K562 (cell line): ENCODE data around the gene AGAP3. TPM values are rescaled to one million over a fixed set of nuclear protein-coding genes. Genes with fewer than 3 reads are reported as not detected.
A peak's percentile ranks its signal among the peaks of the same experiment; 100 is the strongest.

Experiments
- CHD4 ChIP-seq: fragments of 200-600 bp; sonication (generic); IDR thresholded peaks from 3 replicates; pipeline ENCODE4 v1.6.1; 2012; ENCODE audit warnings: low read depth, mild to moderate bottlenecking, mixed read lengths, low read length, inconsistent platforms; ENCODE audit not compliant: insufficient read depth, insufficient replicate concordance, poor library complexity, severe bottlenecking
- ESRRB ChIP-seq: fragments of 250-450 bp; sonication (Bioruptor Pico); IDR thresholded peaks from 2 replicates; pipeline ENCODE4 v1.5.0; 2020; ENCODE audit warnings: mild to moderate bottlenecking, moderate library complexity, borderline replicate concordance
- ILF3 ChIP-seq: fragments of 450-650 bp; IDR thresholded peaks from 2 replicates; pipeline ENCODE4 v1.6.1; 2018; ENCODE audit warnings: antibody characterized with exemption, mild to moderate bottlenecking, moderate library complexity, borderline replicate concordance
- POLR2AphosphoS2 ChIP-seq: IDR thresholded peaks from 2 replicates; pipeline ENCODE4 v1.6.1; 2012; ENCODE audit warnings: low read length, improper control_type of control experiment
- PRMT5 ChIP-seq: sonication (generic); formaldehyde crosslinking; IDR thresholded peaks from 2 replicates; pipeline ENCODE4 v1.5.0; 2020; ENCODE audit warnings: missing genetic modification reagents
- ZBTB1 ChIP-seq: sonication (generic); formaldehyde crosslinking; IDR thresholded peaks from 2 replicates; pipeline ENCODE4 v1.8.1; 2023; ENCODE audit warnings: missing genetic modification reagents, low read depth, mild to moderate bottlenecking, borderline replicate concordance
- ZNF354B ChIP-seq: fragments of 250-450 bp; sonication (Bioruptor Pico); IDR thresholded peaks from 2 replicates; pipeline ENCODE4 v1.4.0; 2020
- polyA plus RNA-seq, 8 experiments: library from polyadenylated mRNA; depleted of rRNA in 4 of 8; stranded (reverse) in 5 of 8; unstranded in 3 of 8; fragments of >200 nt; fragmentation: Nextera tagmentation in 2 of 8; fragmentation: Illumina TruSeq in 1 of 8; extraction: Ambion mirVana in 2 of 8; extraction: Trizol in 1 of 8; gene quantifications; 2 replicates each; pipeline versions ENCODE4 v1.2.1 to v1.2.3, GENCODE V29; 2011 to 2014; ENCODE audit warnings: inconsistent platforms in 1 of 8, missing spikeins in 1 of 8
- total RNA-seq, 7 experiments: library from RNA; depleted of rRNA in 6 of 7; stranded (reverse); fragments of >200 nt in 6 of 7; fragmentation: Illumina TruSeq in 2 of 7; extraction: Trizol in 2 of 7; gene quantifications; 2 replicates each; pipeline versions ENCODE4 v1.2.1 to v1.2.3, GENCODE V29; 2011 to 2021; ENCODE audit warnings: low replicate concordance in 1 of 7
- TF ChIP-seq, protein P1 (sequence below): sonication (generic); IDR thresholded peaks from 2 replicates; pipeline ENCODE4 v1.6.1; 2016
- TF ChIP-seq, protein P2 (sequence below): fragments of 450-650 bp; IDR thresholded peaks from 2 replicates; pipeline ENCODE4 v1.6.1; 2017; ENCODE audit warnings: mild to moderate bottlenecking, moderate library complexity
- TF ChIP-seq, protein P3 (sequence below), 2 experiments: fragments of 450-650 bp in 1 of 2; IDR thresholded peaks; 2 replicates each; pipeline ENCODE4 v1.6.1; 2011 to 2017; ENCODE audit warnings: low read depth in 2 of 2, antibody characterized with exemption in 1 of 2, borderline replicate concordance in 1 of 2, low read length in 1 of 2, mild to moderate bottlenecking in 1 of 2, mixed read lengths in 1 of 2; ENCODE audit not compliant: control insufficient read depth in 1 of 2
- TF ChIP-seq, protein P4 (sequence below): sonication (generic); formaldehyde crosslinking; IDR thresholded peaks from 2 replicates; pipeline ENCODE4 v1.8.0; 2023; ENCODE audit warnings: mild to moderate bottlenecking, missing genetic modification reagents
- TF ChIP-seq, protein P5 (sequence below): fragments of 450-650 bp; IDR thresholded peaks from 2 replicates; pipeline ENCODE4 v1.6.1; 2018; ENCODE audit not compliant: partially characterized antibody

AGAP3 gene
- total and polyA plus RNA-seq, 9 of the 15 experiments (the other 6 are each of a cell fraction or from before 2014, with no cell fraction given), result 3.4 to 208 (median 62.2) TPM

DNA sequence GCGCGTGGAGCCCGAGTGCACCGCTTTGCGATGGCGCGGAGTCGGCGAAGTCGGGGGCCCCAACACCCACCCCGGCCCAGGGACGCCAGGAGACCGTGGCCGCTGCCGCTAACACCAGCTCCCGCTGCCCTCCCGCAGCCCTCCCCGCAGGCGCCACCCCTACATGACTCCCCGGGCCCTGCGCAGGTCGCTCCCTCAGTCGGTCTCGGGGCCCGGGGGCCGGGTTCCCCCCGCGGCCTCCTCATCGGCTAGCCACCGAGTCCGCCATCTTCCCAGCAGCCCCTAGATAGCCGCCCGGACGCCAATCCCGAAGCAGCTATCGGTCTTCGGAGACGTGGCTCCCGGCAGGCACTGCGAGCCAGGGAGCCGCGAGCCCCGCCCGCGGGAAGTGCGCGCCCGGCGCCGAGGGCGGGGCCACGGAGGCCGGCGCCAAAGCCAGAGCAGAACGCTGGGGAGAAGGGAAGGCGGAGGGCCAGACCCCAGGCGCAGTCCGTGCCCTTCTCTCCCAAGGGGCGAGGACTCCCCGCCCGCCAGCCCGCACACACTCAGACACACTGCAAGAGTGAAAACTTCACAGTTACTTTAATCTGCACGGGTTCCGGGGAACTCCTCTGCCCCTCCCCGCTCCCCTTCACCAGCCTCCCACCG lies 5.6 kb upstream of the AGAP3 start, which contains the start of gene FASTK (continued):
- TF ChIP-seq, protein P1, sequence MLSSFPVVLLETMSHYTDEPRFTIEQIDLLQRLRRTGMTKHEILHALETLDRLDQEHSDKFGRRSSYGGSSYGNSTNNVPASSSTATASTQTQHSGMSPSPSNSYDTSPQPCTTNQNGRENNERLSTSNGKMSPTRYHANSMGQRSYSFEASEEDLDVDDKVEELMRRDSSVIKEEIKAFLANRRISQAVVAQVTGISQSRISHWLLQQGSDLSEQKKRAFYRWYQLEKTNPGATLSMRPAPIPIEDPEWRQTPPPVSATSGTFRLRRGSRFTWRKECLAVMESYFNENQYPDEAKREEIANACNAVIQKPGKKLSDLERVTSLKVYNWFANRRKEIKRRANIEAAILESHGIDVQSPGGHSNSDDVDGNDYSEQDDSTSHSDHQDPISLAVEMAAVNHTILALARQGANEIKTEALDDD, result no peak
- TF ChIP-seq ESRRB (no peak), POLR2AphosphoS2 (0 out of 2 replicates have a peak, but pooled peaks have one; percentile 96), ZNF354B (CRISPR knock-in tag) (no peak), PRMT5 (CRISPR knock-in tag) (no peak), ZBTB1 (CRISPR knock-in tag) (no peak; the same call in 1 of the 2 replicates), ILF3 (no peak), CHD4 (no peak)
- TF ChIP-seq, protein P2, sequence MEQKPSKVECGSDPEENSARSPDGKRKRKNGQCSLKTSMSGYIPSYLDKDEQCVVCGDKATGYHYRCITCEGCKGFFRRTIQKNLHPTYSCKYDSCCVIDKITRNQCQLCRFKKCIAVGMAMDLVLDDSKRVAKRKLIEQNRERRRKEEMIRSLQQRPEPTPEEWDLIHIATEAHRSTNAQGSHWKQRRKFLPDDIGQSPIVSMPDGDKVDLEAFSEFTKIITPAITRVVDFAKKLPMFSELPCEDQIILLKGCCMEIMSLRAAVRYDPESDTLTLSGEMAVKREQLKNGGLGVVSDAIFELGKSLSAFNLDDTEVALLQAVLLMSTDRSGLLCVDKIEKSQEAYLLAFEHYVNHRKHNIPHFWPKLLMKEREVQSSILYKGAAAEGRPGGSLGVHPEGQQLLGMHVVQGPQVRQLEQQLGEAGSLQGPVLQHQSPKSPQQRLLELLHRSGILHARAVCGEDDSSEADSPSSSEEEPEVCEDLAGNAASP, result no peak
- TF ChIP-seq, protein P3, sequence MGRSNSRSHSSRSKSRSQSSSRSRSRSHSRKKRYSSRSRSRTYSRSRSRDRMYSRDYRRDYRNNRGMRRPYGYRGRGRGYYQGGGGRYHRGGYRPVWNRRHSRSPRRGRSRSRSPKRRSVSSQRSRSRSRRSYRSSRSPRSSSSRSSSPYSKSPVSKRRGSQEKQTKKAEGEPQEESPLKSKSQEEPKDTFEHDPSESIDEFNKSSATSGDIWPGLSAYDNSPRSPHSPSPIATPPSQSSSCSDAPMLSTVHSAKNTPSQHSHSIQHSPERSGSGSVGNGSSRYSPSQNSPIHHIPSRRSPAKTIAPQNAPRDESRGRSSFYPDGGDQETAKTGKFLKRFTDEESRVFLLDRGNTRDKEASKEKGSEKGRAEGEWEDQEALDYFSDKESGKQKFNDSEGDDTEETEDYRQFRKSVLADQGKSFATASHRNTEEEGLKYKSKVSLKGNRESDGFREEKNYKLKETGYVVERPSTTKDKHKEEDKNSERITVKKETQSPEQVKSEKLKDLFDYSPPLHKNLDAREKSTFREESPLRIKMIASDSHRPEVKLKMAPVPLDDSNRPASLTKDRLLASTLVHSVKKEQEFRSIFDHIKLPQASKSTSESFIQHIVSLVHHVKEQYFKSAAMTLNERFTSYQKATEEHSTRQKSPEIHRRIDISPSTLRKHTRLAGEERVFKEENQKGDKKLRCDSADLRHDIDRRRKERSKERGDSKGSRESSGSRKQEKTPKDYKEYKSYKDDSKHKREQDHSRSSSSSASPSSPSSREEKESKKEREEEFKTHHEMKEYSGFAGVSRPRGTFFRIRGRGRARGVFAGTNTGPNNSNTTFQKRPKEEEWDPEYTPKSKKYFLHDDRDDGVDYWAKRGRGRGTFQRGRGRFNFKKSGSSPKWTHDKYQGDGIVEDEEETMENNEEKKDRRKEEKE (IDR thresholded peaks at IDR 0.05; ENCODE audit: borderline replicate concordance in 1 of 2, control insufficient read depth in 1 of 2, low read depth in 2 of 2, low read length in 1 of 2), result 0 out of 4 replicates have a peak, but pooled peaks of 1 of the 2 experiments have one; percentile 39
- TF ChIP-seq, protein P4, sequence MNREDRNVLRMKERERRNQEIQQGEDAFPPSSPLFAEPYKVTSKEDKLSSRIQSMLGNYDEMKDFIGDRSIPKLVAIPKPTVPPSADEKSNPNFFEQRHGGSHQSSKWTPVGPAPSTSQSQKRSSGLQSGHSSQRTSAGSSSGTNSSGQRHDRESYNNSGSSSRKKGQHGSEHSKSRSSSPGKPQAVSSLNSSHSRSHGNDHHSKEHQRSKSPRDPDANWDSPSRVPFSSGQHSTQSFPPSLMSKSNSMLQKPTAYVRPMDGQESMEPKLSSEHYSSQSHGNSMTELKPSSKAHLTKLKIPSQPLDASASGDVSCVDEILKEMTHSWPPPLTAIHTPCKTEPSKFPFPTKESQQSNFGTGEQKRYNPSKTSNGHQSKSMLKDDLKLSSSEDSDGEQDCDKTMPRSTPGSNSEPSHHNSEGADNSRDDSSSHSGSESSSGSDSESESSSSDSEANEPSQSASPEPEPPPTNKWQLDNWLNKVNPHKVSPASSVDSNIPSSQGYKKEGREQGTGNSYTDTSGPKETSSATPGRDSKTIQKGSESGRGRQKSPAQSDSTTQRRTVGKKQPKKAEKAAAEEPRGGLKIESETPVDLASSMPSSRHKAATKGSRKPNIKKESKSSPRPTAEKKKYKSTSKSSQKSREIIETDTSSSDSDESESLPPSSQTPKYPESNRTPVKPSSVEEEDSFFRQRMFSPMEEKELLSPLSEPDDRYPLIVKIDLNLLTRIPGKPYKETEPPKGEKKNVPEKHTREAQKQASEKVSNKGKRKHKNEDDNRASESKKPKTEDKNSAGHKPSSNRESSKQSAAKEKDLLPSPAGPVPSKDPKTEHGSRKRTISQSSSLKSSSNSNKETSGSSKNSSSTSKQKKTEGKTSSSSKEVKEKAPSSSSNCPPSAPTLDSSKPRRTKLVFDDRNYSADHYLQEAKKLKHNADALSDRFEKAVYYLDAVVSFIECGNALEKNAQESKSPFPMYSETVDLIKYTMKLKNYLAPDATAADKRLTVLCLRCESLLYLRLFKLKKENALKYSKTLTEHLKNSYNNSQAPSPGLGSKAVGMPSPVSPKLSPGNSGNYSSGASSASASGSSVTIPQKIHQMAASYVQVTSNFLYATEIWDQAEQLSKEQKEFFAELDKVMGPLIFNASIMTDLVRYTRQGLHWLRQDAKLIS (CRISPR knock-in tag), result peak; percentile 60; the same call in 1 of the 2 replicates
- TF ChIP-seq, protein P5, sequence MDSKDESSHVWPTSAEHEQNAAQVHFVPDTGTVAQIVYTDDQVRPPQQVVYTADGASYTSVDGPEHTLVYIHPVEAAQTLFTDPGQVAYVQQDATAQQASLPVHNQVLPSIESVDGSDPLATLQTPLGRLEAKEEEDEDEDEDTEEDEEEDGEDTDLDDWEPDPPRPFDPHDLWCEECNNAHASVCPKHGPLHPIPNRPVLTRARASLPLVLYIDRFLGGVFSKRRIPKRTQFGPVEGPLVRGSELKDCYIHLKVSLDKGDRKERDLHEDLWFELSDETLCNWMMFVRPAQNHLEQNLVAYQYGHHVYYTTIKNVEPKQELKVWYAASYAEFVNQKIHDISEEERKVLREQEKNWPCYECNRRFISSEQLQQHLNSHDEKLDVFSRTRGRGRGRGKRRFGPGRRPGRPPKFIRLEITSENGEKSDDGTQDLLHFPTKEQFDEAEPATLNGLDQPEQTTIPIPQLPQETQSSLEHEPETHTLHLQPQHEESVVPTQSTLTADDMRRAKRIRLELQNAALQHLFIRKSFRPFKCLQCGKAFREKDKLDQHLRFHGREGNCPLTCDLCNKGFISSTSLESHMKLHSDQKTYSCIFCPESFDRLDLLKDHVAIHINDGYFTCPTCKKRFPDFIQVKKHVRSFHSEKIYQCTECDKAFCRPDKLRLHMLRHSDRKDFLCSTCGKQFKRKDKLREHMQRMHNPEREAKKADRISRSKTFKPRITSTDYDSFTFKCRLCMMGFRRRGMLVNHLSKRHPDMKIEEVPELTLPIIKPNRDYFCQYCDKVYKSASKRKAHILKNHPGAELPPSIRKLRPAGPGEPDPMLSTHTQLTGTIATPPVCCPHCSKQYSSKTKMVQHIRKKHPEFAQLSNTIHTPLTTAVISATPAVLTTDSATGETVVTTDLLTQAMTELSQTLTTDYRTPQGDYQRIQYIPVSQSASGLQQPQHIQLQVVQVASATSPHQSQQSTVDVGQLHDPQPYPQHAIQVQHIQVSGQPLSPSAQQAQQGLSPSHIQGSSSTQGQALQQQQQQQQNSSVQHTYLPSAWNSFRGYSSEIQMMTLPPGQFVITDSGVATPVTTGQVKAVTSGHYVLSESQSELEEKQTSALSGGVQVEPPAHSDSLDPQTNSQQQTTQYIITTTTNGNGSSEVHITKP, result peak; percentile 74
